ENCODE measurements around the gene CMSS1.
"Not testable (repeated sequence)": the region's sequence is repeated elsewhere in the genome, so short reads cannot be mapped to it uniquely, and the experiment has no call there.

Gene CMSS1

DNA sequence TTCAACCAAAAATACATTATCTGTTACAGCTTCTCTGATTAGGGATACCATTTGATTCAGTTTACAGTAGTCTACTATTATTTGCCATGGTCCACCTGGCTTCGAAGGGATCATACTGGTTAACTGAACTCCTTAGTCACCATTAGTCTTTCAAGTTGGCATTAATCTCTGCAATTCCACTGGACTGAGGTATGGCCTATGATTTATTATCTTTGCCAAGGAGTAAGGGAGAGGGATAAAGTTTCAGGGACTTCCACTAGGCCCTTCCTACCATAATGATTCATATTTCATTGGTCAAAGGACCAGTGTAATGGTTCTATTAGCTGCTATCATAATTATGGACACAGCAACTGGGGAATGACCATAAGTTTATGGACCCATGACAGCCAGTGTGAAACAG, 7.3 kb upstream of the CMSS1 start:
- FAIRE-seq (no peak), DNase-seq (ENCODE audit: extremely low spot score, insufficient read length, low read depth) (no peak)

- no peak for DNase-seq (ENCODE audit: extremely low spot score, insufficient read length, low read depth)
- FAIRE-seq = no peak
Observed at GRCh38 chr3:99817047-99817436, 620 bp upstream of the CMSS1 start.

- DNase-seq (ENCODE audit: extremely low spot score, insufficient read length, low read depth) (no peak), FAIRE-seq (no peak)
Observed at GRCh38 chr3:99818818-99819217, 1.2 kb downstream of the CMSS1 start.

- DNase-seq (ENCODE audit: extremely low spot score, insufficient read length, low read depth) (no peak), FAIRE-seq (no peak)
Observed at GRCh38 chr3:99823723-99824711, 6.4 kb downstream of the CMSS1 start.

DNA sequence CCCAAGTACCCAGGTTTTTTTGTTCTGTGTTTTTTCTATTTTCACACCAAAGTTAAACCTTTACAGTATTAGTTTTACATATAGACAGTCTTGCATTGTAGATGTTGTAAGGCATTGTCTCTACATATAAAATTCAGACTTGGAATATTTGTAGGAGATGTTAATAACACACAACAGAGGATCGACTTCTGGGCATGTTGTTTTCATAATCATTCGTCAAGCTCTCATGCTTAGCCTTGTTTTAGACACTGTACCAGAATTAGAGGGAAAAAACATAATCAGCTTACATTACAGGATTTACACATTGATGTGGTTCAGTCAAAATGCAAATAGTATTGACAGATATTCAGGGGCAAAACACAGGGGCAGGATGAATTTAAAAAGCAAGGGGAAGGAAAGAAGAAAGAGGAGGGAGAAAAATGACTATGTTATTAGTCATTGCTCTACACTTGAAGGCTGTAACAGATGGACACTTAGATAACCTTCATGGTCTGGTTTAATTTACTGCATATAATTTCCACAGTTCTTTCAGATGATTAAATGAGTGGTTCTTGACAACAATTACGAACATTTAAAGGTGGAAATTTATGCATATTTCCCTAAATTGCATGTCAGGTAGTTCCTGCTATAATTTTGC, 7.5 kb downstream of the CMSS1 start:
- DNase-seq (ENCODE audit: extremely low spot score, insufficient read length, low read depth) (no peak), FAIRE-seq (no peak)

- FAIRE-seq (no peak), DNase-seq (ENCODE audit: extremely low spot score, insufficient read length, low read depth) (no peak)
Observed at GRCh38 chr3:99829844-99830243, 12.2 kb downstream of the CMSS1 start.

DNA sequence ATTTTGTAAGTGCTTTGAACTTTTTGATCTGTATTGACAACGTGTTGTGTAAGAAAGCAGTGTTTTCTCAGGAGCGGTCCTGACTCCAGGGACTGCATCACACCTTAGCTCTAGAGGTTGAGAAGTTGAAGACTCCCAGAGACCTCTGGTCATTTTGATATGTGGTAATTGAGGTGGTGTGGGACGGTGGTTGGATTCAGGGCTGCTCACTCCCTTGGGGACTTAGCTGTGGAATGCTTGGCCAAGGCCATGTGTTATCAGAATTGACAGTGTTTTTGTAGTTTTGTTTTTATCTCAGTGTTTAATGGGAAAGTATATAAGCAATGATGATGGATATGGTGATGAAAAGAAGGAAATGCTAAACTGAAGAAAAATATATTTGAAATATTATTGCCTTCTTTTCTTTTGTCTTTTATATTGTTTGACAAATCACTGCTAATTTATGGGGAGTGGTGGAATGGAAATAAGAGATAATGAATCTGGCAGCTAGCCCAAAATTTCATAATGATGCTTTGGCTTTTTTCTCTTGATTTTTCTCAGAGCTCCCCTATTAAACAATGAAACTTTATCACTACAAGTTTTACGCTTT, 16.0 kb downstream of the CMSS1 start:
- DNase-seq (ENCODE audit: extremely low spot score, insufficient read length, low read depth) (no peak), FAIRE-seq (no peak)

GRCh38 chr3:99834211-99834957, 16.7 kb downstream of the CMSS1 start:
- DNase-seq (ENCODE audit: extremely low spot score, insufficient read length, low read depth) = no peak
- no peak for FAIRE-seq

GRCh38 chr3:99836681-99837080, 19.0 kb downstream of the CMSS1 start:
- DNase-seq (ENCODE audit: extremely low spot score, insufficient read length, low read depth) (no peak), FAIRE-seq (no peak)

- DNase-seq (ENCODE audit: extremely low spot score, insufficient read length, low read depth) (no peak), FAIRE-seq (no peak)
Observed at GRCh38 chr3:99837715-99838114, 20.1 kb downstream of the CMSS1 start.

GRCh38 chr3:99838755-99839154, 21.1 kb downstream of the CMSS1 start:
- DNase-seq (ENCODE audit: extremely low spot score, insufficient read length, low read depth) (no peak), FAIRE-seq (no peak)

- DNase-seq (ENCODE audit: extremely low spot score, insufficient read length, low read depth) (no peak), FAIRE-seq (no peak)
Observed at GRCh38 chr3:99839613-99840012, 22.0 kb downstream of the CMSS1 start.

DNA sequence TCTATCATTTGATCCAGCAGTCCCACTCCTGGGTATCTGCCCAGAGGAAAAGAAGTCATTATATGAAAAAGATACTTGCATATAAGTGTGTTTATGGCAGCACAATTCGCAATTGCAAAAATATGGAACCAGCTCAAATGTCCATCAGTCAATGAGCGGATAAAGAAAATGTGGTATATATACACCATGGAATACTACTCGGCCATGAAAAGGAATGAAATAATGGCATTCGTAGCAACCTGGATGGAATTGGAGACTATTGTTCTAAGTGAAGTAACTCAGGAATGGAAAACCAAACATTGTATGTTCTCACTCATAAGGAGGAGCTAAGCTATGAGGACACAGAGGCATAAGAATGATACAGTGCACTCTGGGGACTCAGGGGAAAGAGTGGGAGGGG, 24.3 kb downstream of the CMSS1 start:
- not testable (repeated sequence) for FAIRE-seq; DNase-seq (ENCODE audit: extremely low spot score, insufficient read length, low read depth)

GRCh38 chr3:99842826-99843589, 25.3 kb downstream of the CMSS1 start:
- no peak for FAIRE-seq
- DNase-seq (ENCODE audit: extremely low spot score, insufficient read length, low read depth) = no peak

GRCh38 chr3:99843590-99844258, 26.1 kb downstream of the CMSS1 start:
- FAIRE-seq (no peak), DNase-seq (ENCODE audit: extremely low spot score, insufficient read length, low read depth) (no peak)

- FAIRE-seq (no peak), DNase-seq (ENCODE audit: extremely low spot score, insufficient read length, low read depth) (no peak)
Observed at GRCh38 chr3:99845331-99845730, 27.7 kb downstream of the CMSS1 start.

- no peak for FAIRE-seq
- no peak for DNase-seq (ENCODE audit: extremely low spot score, insufficient read length, low read depth)
Observed at GRCh38 chr3:99845999-99846398, 28.3 kb downstream of the CMSS1 start.

- FAIRE-seq = no peak
Observed at GRCh38 chr3:99846477-99847160, 29.0 kb downstream of the CMSS1 start.

DNA sequence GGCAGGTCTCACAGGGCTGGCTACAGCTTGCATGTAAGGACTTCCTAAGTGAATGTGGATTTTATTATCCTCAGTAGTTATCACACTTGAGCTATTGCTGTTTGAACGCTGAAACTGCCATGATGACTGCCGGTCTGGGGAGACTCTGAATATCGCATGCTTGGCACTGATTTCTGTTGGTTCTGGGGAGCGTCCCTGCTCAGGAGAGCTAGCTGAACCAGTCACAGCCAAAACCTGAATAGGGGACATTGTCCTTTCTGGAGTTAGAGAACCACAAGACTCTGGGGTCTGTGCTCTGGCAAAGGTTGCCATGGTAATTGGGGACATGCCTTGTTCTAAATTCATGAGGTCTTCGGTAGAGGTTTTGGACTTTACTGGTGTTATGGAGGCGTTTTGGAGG, 30.8 kb downstream of the CMSS1 start:
- FAIRE-seq = no peak
- DNase-seq (ENCODE audit: extremely low spot score, insufficient read length, low read depth) = no peak

More at GRCh38 chr3:99846477-99847160, 29.0 kb downstream of the CMSS1 start:
- DNase-seq (ENCODE audit: extremely low spot score, insufficient read length, low read depth) = no peak

Measured in GM18507 (cell line).